Ishikawa (cell line): ENCODE measurements around the gene L1CAM.

ENCODE experiments used
- EP300 ChIP-seq: IDR thresholded peaks from 2 replicates; pipeline ENCODE4 v1.6.1; 2012; ENCODE audit warnings: borderline replicate concordance
- TAF1 ChIP-seq: IDR thresholded peaks from 2 replicates; pipeline ENCODE4 v1.6.1; 2012; ENCODE audit warnings: low read depth, mild to moderate bottlenecking
- TCF12 ChIP-seq: IDR thresholded peaks from 2 replicates; pipeline ENCODE4 v1.6.1; 2012; ENCODE audit warnings: low read depth
- TF ChIP-seq, protein P1 (sequence below): IDR thresholded peaks from 2 replicates; pipeline ENCODE4 v1.6.1; 2012; ENCODE audit warnings: low read depth, mild to moderate bottlenecking
- TF ChIP-seq, protein P2 (sequence below): IDR thresholded peaks from 2 replicates; pipeline ENCODE4 v1.6.1; 2012

DNA sequence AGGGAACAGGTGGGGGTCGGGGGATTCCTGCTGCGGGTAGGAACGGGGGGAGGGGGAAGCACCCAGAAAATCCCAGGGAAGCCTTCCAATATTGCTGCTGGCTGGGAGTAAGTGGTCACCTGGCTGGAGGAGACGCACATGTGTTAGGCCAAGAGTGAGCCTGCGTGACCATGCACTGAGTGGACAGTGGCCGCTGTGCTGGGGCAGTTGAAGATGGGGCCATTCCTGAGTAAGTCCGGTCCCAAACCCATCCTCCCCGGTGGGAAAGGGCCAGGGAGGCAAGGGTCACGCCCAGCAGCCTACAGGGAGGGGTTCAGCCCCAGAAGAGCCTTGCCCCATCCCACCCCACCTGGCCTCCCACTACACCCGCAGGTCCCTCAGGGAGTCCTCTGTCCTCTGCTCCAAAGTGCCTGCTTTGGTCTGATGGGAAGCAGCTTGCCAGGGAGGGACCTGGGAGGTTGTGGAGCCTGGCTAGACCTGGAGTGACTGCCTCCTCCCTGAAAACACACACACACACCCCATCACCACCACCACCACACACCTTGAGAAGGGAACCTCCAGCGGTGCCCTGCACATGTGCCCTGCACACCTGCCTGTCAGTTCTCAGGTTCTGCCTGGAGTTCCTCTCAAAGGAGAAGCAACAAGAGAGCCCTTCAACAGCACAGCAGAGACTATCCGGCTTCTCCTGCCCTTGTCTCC, 6.1 kb downstream of the L1CAM start:
- TF ChIP-seq, protein P1, sequence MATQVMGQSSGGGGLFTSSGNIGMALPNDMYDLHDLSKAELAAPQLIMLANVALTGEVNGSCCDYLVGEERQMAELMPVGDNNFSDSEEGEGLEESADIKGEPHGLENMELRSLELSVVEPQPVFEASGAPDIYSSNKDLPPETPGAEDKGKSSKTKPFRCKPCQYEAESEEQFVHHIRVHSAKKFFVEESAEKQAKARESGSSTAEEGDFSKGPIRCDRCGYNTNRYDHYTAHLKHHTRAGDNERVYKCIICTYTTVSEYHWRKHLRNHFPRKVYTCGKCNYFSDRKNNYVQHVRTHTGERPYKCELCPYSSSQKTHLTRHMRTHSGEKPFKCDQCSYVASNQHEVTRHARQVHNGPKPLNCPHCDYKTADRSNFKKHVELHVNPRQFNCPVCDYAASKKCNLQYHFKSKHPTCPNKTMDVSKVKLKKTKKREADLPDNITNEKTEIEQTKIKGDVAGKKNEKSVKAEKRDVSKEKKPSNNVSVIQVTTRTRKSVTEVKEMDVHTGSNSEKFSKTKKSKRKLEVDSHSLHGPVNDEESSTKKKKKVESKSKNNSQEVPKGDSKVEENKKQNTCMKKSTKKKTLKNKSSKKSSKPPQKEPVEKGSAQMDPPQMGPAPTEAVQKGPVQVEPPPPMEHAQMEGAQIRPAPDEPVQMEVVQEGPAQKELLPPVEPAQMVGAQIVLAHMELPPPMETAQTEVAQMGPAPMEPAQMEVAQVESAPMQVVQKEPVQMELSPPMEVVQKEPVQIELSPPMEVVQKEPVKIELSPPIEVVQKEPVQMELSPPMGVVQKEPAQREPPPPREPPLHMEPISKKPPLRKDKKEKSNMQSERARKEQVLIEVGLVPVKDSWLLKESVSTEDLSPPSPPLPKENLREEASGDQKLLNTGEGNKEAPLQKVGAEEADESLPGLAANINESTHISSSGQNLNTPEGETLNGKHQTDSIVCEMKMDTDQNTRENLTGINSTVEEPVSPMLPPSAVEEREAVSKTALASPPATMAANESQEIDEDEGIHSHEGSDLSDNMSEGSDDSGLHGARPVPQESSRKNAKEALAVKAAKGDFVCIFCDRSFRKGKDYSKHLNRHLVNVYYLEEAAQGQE: no peak
- no peak for TF ChIP-seq EP300
- TF ChIP-seq TCF12: no peak
- TF ChIP-seq, protein P2, sequence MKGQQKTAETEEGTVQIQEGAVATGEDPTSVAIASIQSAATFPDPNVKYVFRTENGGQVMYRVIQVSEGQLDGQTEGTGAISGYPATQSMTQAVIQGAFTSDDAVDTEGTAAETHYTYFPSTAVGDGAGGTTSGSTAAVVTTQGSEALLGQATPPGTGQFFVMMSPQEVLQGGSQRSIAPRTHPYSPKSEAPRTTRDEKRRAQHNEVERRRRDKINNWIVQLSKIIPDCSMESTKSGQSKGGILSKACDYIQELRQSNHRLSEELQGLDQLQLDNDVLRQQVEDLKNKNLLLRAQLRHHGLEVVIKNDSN: no peak
- no peak for TF ChIP-seq TAF1
